ENCODE measurements around the gene FTO.

The FTO gene

GRCh38 chr16:53755026-53755910, 51.3 kb downstream of the FTO start:
- TF ChIP-seq GATA2 (IDR thresholded peaks at IDR 0.05; ENCODE audit: low read depth, low read length) (no peak), GATA3 (IDR thresholded peaks at IDR 0.05; ENCODE audit: low read depth, low read length) (no peak)

GRCh38 chr16:53756275-53756996, 52.5 kb downstream of the FTO start:
- TF ChIP-seq GATA3 (IDR thresholded peaks at IDR 0.05; ENCODE audit: low read depth, low read length): no peak
- no peak for TF ChIP-seq GATA2 (IDR thresholded peaks at IDR 0.05; ENCODE audit: low read depth, low read length)

- TF ChIP-seq GATA3 (IDR thresholded peaks at IDR 0.05; ENCODE audit: low read depth, low read length): no peak
- TF ChIP-seq GATA2 (IDR thresholded peaks at IDR 0.05; ENCODE audit: low read depth, low read length): no peak
These were observed 54.1 kb downstream of the FTO start for GRCh38 chr16:53757971-53758609.

GRCh38 chr16:53761962-53762703, 58.2 kb downstream of the FTO start:
- TF ChIP-seq GATA2 (IDR thresholded peaks at IDR 0.05; ENCODE audit: low read depth, low read length) (no peak), GATA3 (IDR thresholded peaks at IDR 0.05; ENCODE audit: low read depth, low read length) (no peak)

GRCh38 chr16:53766304-53767016, 62.5 kb downstream of the FTO start:
- no peak for TF ChIP-seq GATA3 (IDR thresholded peaks at IDR 0.05; ENCODE audit: low read depth, low read length)

DNA sequence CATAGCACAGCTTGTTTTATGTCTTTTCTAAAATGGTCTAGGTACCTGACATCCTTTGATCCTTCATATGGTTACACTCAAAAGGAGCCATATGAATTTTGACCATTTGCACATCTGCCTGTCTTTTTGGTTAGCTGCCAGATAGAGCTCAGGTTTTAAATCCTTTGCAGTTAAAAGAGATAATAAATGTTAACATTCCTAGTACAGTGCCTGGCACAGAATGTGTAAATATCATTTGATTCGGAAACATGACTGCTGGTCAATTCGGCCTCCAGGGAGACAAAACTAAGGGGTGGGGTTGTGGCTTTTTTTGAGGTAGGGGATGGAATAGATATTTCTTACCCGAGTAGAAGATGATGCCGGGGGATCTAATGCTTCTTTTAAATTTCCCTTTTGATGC, 64.2 kb downstream of the FTO start:
- no peak for TF ChIP-seq GATA2 (IDR thresholded peaks at IDR 0.05; ENCODE audit: low read depth, low read length)
- no peak for TF ChIP-seq GATA3 (IDR thresholded peaks at IDR 0.05; ENCODE audit: low read depth, low read length)

DNA sequence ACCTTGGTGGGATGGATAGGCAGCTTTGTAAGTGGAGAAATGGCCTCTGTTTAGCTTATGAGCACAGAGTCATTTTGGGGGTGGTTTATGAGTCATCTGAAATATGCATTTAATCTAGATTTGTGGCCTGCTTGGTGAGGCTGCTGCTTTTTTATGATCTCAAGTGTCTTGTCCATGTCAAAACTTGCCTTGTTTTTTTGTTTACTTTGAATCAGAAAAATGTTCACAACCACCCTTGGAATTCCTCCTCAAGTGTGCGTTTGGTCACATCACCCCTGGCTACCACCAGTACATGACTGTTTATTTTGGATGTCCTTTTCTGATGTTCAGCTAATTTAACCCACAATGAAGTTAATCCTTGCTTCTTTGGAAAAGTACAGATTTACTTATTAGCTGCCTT, 64.6 kb downstream of the FTO start:
- no peak for TF ChIP-seq GATA2 (IDR thresholded peaks at IDR 0.05; ENCODE audit: low read depth, low read length)
- no peak for TF ChIP-seq GATA3 (IDR thresholded peaks at IDR 0.05; ENCODE audit: low read depth, low read length)

- no peak for TF ChIP-seq GATA2 (IDR thresholded peaks at IDR 0.05; ENCODE audit: low read depth, low read length)
These were observed 65.2 kb downstream of the FTO start for GRCh38 chr16:53769185-53769584.

- TF ChIP-seq GATA3 (IDR thresholded peaks at IDR 0.05; ENCODE audit: low read depth, low read length): no peak
- TF ChIP-seq GATA2 (IDR thresholded peaks at IDR 0.05; ENCODE audit: low read depth, low read length): no peak
These were observed 65.8 kb downstream of the FTO start for GRCh38 chr16:53769787-53770186.

- TF ChIP-seq GATA3 (IDR thresholded peaks at IDR 0.05; ENCODE audit: low read depth, low read length): no peak
- TF ChIP-seq GATA2 (IDR thresholded peaks at IDR 0.05; ENCODE audit: low read depth, low read length): no peak
These were observed 66.7 kb downstream of the FTO start for GRCh38 chr16:53770641-53771040.

DNA sequence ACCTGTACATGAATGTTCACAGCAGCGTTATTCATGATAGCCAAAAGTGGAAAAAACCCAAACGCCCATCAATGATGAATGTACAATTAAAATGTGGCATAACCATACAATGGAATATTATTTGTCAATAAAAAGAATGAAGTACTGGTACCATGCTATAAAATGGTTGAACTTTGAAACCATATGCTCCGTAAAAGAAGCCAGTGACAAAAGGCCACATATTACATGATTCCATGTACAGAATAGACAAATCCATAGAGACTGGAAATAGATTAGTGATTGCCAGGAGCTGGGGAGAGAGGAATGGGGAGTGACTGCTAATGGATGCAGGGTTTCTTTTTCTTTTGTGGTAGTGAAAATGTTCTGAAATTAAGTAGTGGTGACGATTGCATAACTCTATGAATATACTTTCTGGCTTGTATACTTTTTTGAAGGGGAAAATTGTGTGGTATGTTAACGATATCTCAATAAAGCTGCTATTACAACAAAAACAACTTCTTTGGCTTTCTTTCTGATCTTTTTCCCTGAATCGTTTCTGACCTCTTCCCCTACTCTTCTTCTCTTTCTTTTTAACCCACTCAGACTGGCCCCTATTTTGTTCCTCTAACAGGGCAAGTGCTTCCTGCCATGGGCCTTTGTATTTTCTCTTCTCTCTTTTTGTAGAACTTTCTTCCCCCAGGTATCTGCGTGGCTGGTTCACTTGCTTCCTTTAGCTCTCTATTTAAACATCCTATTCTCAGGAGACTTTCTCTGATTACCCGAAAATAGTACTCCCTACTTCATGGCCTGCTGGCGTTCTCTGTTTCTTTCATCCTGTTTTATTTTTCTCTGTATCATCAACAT, 67.9 kb downstream of the FTO start:
- TF ChIP-seq GATA3 (IDR thresholded peaks at IDR 0.05; ENCODE audit: low read depth, low read length): no peak

DNA sequence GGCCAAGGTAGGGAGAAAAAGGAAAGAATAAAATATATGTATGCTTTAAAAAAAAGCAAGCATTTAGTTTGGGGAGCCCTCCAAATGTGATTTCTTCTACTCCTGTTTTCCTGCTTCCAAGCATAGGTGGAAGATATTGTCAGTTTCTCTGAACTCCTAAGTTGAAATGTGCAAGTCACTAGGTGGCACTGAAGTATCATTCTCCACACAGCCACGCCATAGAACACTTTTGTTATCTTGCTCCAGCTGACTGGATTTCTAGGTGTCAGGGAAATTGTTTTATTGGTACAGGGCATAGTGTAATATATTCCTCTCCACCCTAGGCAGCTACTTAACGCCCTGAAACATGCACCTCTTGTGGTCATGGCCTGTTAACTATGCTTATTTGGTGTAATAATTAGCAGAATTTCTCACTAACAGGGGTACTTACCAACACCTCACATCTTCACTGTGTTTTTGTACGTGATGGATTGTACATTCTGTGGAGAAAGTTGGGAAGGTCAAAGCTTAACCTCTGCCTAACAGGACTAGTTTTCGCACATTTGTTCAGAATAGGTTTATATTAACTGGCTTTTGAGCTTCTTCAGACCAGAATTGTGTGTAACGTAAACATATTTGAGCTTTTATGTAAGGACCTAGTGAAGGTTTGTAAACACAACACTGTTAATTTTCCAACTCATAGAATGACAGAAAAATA, 69.3 kb downstream of the FTO start:
- peak; percentile 51; the same call in 1 of the 2 replicates for TF ChIP-seq GATA2 (IDR thresholded peaks at IDR 0.05; ENCODE audit: low read depth, low read length)
- TF ChIP-seq GATA3 (IDR thresholded peaks at IDR 0.05; ENCODE audit: low read depth, low read length): no peak
